ENCODE measurements around the gene ALDH1A3.

ALDH1A3 gene

DNA sequence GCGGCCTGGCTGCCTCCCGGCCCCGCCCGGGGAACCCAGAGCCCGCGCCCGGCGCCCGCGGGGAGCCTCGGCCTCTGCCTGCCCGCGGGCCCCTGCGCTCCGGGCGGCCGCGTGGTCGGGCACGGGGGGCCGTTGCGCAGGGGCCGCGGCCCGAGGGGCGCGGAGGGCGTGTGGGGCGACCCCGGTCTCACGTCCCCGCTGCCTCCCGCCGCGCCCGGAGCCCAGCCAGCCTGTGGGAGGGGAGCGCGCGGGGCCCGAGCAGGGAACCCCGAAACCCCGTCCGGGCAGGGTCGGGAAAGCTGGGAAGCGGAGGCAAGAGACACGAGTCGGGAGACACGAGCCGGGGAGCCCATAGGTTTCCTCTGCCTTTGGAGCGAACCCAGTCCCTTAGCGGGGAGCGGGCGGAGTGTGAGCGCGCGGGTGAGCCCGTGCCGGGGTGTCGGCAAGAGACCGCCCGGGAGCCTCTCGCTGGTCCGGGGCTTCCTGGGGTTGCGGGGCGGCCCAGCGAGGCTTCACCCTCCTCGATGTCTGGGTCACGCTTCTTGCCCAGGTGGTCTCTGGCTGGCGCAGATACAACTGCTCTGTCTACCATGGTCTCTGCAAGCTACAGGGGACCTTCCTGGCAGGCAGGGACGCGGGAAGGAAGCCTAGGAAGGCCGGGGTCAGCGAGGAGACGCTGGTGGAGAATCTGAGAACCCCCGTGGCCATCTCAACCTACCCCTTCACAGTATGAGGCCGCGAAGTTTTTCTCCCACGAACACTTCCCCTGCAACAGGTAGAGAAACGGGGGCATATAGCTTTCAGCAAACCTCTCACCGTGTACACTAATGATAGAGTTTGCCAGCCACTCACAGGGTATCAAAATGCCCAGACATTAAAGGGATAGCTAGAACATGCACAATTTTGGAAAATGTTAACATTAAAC lies 40.1 kb downstream of the ALDH1A3 start:
- no peak overlapping the region for H3K27ac ChIP-seq (ENCODE audit: low read depth, low read length, severe bottlenecking)
- 4 to 5% methylated on average over 60 to 68 of the region's 80 CpGs for WGBS, 2 experiments (ENCODE audit: insufficient coverage in 2 of 2)
- H3K9me3 ChIP-seq (ENCODE audit: control insufficient read depth, low read length) = no peaks in the 10 kb centered on the region
- no peaks in the 10 kb centered on the region for H3K4me1 ChIP-seq (ENCODE audit: control insufficient read depth, insufficient read depth, low read length, poor library complexity, severe bottlenecking)
- peak overlapping the region; percentile 32 for H3K4me3 ChIP-seq (ENCODE audit: extremely low read depth, insufficient read depth, low read length, poor library complexity, severe bottlenecking)
- H3K36me3 ChIP-seq (ENCODE audit: control insufficient read depth, insufficient read depth, low read length) = no peaks in the 10 kb centered on the region

DNA sequence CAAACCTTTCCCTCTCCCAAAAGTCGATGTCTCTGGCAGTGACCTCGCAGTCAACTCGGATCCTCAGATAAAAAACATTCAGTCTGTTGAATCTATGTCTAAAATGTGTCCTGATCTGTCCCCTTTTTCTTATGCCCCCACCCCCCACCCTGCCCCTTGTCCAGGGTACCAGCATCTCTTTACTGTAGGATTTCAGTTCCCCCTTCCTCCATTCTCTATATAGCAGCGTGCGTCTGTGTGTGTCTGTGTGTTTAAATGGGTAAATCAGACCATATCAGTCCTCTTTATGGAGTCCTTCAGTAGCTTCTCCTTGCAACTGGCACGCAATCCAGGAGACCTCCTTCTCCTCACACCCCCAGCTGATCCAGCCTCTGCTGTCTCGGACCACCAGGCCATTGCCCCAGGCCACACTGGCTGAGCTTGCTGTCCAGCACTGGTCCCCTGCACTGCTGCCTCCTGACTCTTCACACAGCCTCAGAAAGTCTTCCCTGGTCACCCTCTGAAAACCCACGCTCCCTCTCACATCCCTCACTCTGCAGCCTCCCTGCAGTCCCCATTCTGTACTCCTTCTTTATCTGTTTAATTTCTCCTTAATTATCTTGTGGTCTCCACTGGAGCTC lies 41.0 kb downstream of the ALDH1A3 start:
- 76 to 78% methylated on average over 5 to 6 of the region's 8 CpGs for WGBS, 2 experiments (ENCODE audit: insufficient coverage in 2 of 2)
- H3K36me3 ChIP-seq (ENCODE audit: control insufficient read depth, insufficient read depth, low read length) = no peaks in the 10 kb centered on the region
- H3K4me3 ChIP-seq (ENCODE audit: extremely low read depth, insufficient read depth, low read length, poor library complexity, severe bottlenecking) = no peak overlapping the region
- H3K4me1 ChIP-seq (ENCODE audit: control insufficient read depth, insufficient read depth, low read length, poor library complexity, severe bottlenecking) = no peaks in the 10 kb centered on the region
- no peaks in the 10 kb centered on the region for H3K9me3 ChIP-seq (ENCODE audit: control insufficient read depth, low read length)
- no peak overlapping the region for H3K27ac ChIP-seq (ENCODE audit: low read depth, low read length, severe bottlenecking)

DNA sequence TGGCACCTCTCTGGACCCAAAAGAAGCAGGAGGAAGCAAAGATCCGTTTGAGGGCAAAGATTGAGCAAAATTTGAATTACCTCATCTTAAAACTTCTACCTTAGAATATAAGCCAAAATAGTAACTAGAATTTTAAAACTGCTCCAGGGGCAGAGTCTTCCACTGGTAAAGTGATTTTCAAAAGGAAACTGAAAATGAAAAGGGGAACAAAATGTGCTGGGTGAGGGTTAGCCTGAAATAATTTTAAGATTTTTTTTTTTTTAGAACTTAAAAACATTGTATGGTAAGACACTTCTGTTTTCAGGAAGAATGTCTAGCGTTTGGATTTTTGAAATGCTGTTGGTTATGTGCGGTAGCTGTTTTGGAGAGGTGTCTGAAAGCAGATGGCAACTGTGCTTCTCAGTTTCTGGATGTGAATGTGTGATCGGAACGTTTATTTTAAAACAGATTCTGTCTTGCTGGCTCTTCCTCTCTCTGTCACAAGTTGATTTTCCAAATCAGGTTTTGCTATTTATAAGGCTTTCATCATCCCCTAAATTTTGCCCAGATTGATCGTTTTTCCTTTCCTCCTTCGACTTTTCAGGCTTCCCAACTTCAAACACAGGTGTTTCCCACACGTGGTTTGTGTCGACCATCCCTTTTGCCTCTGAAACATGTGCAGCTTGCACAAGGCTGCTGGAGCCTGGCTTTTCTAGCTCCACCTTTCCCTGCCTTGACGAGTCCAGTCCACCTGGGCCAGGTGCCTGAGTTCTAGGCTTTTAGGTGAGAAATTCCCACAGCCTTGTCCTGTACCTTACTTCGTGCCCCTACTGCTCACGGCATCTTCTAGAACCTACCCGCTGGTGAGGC lies 42.8 kb downstream of the ALDH1A3 start:
- H3K4me3 ChIP-seq (ENCODE audit: extremely low read depth, insufficient read depth, low read length, poor library complexity, severe bottlenecking) = no peak overlapping the region
- WGBS, 2 experiments (ENCODE audit: insufficient coverage in 2 of 2) = 81 to 92% methylated on average over 11 of the region's 13 CpGs
- no peaks in the 10 kb centered on the region for H3K9me3 ChIP-seq (ENCODE audit: control insufficient read depth, low read length)
- no peaks in the 10 kb centered on the region for H3K36me3 ChIP-seq (ENCODE audit: control insufficient read depth, insufficient read depth, low read length)
- H3K27ac ChIP-seq (ENCODE audit: low read depth, low read length, severe bottlenecking) = no peak overlapping the region
- no peaks in the 10 kb centered on the region for H3K4me1 ChIP-seq (ENCODE audit: control insufficient read depth, insufficient read depth, low read length, poor library complexity, severe bottlenecking)

DNA sequence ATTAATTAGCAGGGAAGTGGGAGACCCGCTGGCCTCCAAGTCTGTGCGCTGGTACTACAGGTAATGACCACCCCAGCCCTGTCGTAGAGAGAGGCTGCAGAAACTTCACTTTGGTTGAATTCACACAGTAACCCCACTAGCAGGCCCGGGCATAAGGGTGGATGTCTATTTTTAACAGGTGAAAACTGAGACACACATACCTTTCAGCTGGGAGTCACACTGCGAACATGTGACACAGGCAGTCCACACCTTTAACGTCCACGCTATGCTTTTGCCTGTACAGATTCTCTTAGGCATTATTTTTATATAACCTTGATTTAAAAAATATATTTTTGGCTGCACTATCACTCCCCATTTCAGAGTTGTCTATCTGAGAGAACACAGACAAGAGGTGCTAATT lies 43.4 kb downstream of the ALDH1A3 start:
- WGBS, 2 experiments (ENCODE audit: insufficient coverage in 2 of 2) = 60 to 100% methylated on average over 1 to 2 of the region's 7 CpGs
- Histone ChIP-seq H3K36me3 (ENCODE audit: control insufficient read depth, insufficient read depth, low read length) (no peaks in the 10 kb centered on the region), H3K9me3 (ENCODE audit: control insufficient read depth, low read length) (no peaks in the 10 kb centered on the region), H3K4me3 (ENCODE audit: extremely low read depth, insufficient read depth, low read length, poor library complexity, severe bottlenecking) (no peak overlapping the region), H3K4me1 (ENCODE audit: control insufficient read depth, insufficient read depth, low read length, poor library complexity, severe bottlenecking) (no peaks in the 10 kb centered on the region), H3K27ac (ENCODE audit: low read depth, low read length, severe bottlenecking) (no peak overlapping the region)

DNA sequence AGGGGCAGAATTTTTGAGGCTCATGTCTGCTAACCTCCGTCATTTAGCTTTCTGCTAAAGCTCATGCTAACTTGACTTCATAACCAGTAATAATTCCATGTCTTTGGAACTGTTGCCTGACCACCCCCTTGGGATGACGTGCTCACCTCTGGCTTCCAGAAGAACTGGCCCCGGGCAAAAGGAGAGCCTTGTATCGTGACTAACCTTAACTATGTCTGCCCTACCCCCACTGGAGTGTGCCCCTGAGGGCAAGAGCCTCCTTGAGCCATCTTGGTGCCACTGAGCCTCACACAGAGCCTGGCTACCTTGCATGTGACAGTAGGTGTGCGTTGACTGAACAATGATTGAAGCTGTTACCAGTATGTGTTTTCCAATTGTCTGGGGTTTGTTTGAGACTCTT lies 44.3 kb downstream of the ALDH1A3 start:
- H3K9me3 ChIP-seq (ENCODE audit: control insufficient read depth, low read length) = no peaks in the 10 kb centered on the region
- H3K4me1 ChIP-seq (ENCODE audit: control insufficient read depth, insufficient read depth, low read length, poor library complexity, severe bottlenecking) = no peaks in the 10 kb centered on the region
- no peak overlapping the region for H3K27ac ChIP-seq (ENCODE audit: low read depth, low read length, severe bottlenecking)
- 85 to 92% methylated on average over 4 to 5 of the region's 5 CpGs for WGBS, 2 experiments (ENCODE audit: insufficient coverage in 2 of 2)
- H3K36me3 ChIP-seq (ENCODE audit: control insufficient read depth, insufficient read depth, low read length) = no peaks in the 10 kb centered on the region
- no peak overlapping the region for H3K4me3 ChIP-seq (ENCODE audit: extremely low read depth, insufficient read depth, low read length, poor library complexity, severe bottlenecking)

DNA sequence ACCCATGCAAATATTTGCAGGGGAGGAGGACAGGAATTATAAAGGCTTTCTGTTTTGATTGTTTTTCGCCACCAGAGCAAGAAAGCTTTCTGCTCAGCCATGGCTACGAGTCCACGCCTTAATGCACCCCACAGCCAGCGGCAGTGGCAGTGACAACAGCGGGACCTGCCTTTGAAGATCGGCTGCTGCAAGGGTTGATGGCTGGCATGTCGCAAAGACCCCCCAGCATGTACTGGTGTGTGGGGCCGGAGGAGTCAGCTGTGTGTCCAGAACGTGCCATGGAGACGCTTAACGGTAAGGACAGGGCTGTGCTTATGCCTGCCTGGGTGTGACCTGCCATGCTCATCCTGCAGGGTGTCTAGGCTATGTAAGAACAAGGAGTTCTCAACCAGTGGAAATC lies 44.8 kb downstream of the ALDH1A3 start:
- no peaks in the 10 kb centered on the region for H3K9me3 ChIP-seq (ENCODE audit: control insufficient read depth, low read length)
- no peak overlapping the region for H3K27ac ChIP-seq (ENCODE audit: low read depth, low read length, severe bottlenecking)
- H3K4me3 ChIP-seq (ENCODE audit: extremely low read depth, insufficient read depth, low read length, poor library complexity, severe bottlenecking) = no peak overlapping the region
- no peaks in the 10 kb centered on the region for H3K4me1 ChIP-seq (ENCODE audit: control insufficient read depth, insufficient read depth, low read length, poor library complexity, severe bottlenecking)
- no peaks in the 10 kb centered on the region for H3K36me3 ChIP-seq (ENCODE audit: control insufficient read depth, insufficient read depth, low read length)
- WGBS, 2 experiments (ENCODE audit: insufficient coverage in 2 of 2) = 93 to 94% methylated on average over 7 to 11 of the region's 11 CpGs

DNA sequence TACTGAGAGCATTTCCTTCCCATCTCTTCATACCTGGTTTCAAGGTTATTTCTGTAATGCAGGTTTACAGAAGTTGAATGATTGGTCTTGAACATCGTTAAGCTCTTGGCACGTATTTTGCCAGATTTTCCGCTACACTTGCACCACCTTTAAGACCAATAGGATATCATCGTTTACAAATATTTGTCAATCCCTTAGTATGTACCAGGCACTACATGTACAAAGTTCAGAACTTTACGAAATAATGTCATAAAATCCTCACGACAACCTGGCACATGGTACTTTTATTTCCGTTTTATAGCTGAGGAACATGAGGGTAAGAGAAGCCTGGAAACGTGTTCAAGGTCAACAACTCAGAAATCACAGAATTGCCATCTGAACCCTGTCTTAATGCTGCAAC lies 45.8 kb downstream of the ALDH1A3 start:
- Histone ChIP-seq H3K36me3 (ENCODE audit: control insufficient read depth, insufficient read depth, low read length) (no peaks in the 10 kb centered on the region), H3K9me3 (ENCODE audit: control insufficient read depth, low read length) (no peaks in the 10 kb centered on the region), H3K4me3 (ENCODE audit: extremely low read depth, insufficient read depth, low read length, poor library complexity, severe bottlenecking) (no peak overlapping the region), H3K4me1 (ENCODE audit: control insufficient read depth, insufficient read depth, low read length, poor library complexity, severe bottlenecking) (no peaks in the 10 kb centered on the region), H3K27ac (ENCODE audit: low read depth, low read length, severe bottlenecking) (no peak overlapping the region)
- WGBS, 2 experiments (ENCODE audit: insufficient coverage in 2 of 2) = 88 to 100% methylated on average over 4 to 7 of the region's 8 CpGs

DNA sequence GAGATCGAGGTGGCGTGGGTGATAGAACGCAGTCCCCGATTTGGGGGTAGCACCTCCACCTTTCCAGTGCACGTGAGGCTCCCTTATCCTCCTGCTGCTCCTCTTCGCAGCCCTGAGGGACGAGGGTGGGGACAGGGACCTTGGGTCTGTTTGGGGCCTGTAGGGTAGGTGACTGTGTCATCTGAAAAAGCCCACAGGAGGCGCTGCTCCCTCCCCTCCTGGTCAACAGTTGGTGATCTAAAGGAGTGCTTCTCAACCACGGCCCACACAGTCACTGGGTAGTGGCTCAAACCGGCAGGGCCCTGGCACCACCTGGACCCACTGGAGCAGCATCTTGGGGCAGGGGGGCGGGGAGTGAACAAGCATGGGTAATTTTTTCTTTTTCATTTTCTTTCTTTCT lies 46.6 kb downstream of the ALDH1A3 start:
- H3K9me3 ChIP-seq (ENCODE audit: control insufficient read depth, low read length) = no peaks in the 10 kb centered on the region
- H3K27ac ChIP-seq (ENCODE audit: low read depth, low read length, severe bottlenecking) = no peak overlapping the region
- WGBS, 2 experiments (ENCODE audit: insufficient coverage in 2 of 2) = 47 to 100% methylated on average over 1 to 3 of the region's 11 CpGs
- no peaks in the 10 kb centered on the region for H3K36me3 ChIP-seq (ENCODE audit: control insufficient read depth, insufficient read depth, low read length)
- H3K4me1 ChIP-seq (ENCODE audit: control insufficient read depth, insufficient read depth, low read length, poor library complexity, severe bottlenecking) = no peaks in the 10 kb centered on the region
- no peak overlapping the region for H3K4me3 ChIP-seq (ENCODE audit: extremely low read depth, insufficient read depth, low read length, poor library complexity, severe bottlenecking)

DNA sequence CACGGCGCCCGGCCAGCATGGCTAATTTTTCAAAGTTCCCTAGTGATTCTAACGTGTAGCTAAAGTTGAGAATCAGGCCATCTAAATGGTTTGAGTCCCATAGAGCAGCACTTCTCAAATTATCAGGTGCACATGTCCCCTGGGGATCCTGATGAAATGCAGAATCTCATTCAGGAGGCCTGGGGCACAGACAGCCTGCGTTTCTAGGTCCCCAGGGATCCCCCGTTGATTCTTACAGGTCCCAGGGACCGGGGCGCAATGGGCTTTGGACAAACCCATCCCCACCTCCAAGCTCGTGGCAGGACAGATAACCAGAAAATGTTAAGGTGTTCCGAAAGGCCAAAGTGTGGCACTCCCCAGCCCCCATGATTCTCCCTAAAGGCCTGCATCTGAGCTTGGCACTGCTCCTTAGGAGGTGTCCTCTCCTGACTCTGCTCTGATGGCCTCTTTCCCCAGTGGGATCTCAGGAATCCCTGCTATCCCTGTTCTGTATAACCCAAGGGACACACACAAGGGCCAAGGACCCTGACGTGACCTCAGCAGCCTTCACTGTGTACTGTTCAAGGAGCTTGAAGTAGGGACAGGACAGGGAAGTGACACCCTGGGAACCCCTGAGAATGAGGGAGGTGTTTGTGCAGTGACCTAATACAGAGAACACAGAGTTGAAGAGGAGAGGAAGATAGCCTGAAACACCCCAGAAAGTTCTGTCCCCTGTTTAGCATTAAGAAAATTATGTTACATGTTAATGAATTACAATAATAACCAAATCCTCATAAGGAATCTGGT lies 47.5 kb downstream of the ALDH1A3 start:
- H3K4me1 ChIP-seq (ENCODE audit: control insufficient read depth, insufficient read depth, low read length, poor library complexity, severe bottlenecking) = no peaks in the 10 kb centered on the region
- H3K4me3 ChIP-seq (ENCODE audit: extremely low read depth, insufficient read depth, low read length, poor library complexity, severe bottlenecking) = no peak overlapping the region
- no peaks in the 10 kb centered on the region for H3K36me3 ChIP-seq (ENCODE audit: control insufficient read depth, insufficient read depth, low read length)
- 80 to 90% methylated on average over 5 to 10 of the region's 11 CpGs for WGBS, 2 experiments (ENCODE audit: insufficient coverage in 2 of 2)
- no peaks in the 10 kb centered on the region for H3K9me3 ChIP-seq (ENCODE audit: control insufficient read depth, low read length)
- no peak overlapping the region for H3K27ac ChIP-seq (ENCODE audit: low read depth, low read length, severe bottlenecking)

DNA sequence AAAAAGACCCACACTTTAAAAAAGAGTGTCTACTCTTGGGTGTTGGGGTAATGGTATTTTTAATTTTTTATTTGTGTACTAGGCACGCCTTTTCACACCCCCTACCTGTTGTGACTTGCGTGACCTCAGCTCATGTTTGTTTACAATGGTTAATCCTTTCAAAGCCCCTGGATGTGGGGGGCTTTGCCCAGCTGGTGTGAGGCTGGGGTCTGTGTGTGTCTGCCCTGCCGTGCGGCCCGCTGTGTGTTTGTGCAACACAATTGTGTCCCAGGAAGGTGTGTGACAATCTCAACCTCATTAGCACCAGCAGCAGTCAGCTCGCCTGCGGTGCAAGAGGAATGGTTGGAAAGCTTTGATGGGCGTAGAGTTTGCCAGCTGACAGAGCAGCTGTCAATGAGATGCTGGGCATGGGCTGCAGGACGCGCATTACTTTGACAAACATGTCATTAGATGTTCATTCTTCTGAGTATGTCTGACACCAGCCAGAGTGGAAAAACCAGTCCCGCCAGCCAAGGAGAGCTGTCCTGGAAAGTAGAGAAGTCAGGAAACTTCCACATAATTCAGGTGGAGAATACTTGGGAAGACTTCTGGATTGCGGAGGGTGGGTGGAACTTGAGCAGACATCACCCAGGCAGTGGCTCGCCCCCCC lies 49.1 kb downstream of the ALDH1A3 start:
- Histone ChIP-seq H3K9me3 (ENCODE audit: control insufficient read depth, low read length) (no peaks in the 10 kb centered on the region), H3K36me3 (ENCODE audit: control insufficient read depth, insufficient read depth, low read length) (no peaks in the 10 kb centered on the region), H3K4me3 (ENCODE audit: extremely low read depth, insufficient read depth, low read length, poor library complexity, severe bottlenecking) (no peak overlapping the region), H3K4me1 (ENCODE audit: control insufficient read depth, insufficient read depth, low read length, poor library complexity, severe bottlenecking) (no peaks in the 10 kb centered on the region), H3K27ac (ENCODE audit: low read depth, low read length, severe bottlenecking) (no peak overlapping the region)
- WGBS, 2 experiments (ENCODE audit: insufficient coverage in 2 of 2) = 86 to 93% methylated on average over 8 to 11 of the region's 13 CpGs

Data from mesodermal cell (in vitro differentiated cells).